Neural cell (in vitro differentiated cells): Measurements from ENCODE around the gene RGS3. TPM values are rescaled to one million over a fixed set of nuclear protein-coding genes. Genes with fewer than 3 reads are reported as not detected.

Experiments used
- H2AFZ ChIP-seq: fragments of 200-600, 300-800 bp; sonication (generic), shearing (Covaris generic); 2 replicates; pipeline ENCODE4 v1.6.0; 2014; ENCODE audit warnings: low read depth, mild to moderate bottlenecking, antibody characterized with exemption, low read length, moderate library complexity
- H3F3A ChIP-seq: fragments of 200-600 bp; shearing (Covaris generic); 2 replicates; pipeline ENCODE4 v1.6.1; 2016; ENCODE audit warnings: mild to moderate bottlenecking, moderate library complexity, mixed read lengths, antibody characterized with exemption, low read length; ENCODE audit not compliant: insufficient read depth, poor library complexity, severe bottlenecking
- H3K27ac ChIP-seq: fragments of 200-600, 300-800 bp; sonication (generic), shearing (Covaris generic); 2 replicates; pipeline ENCODE4 v1.5.1; 2014; ENCODE audit warnings: mild to moderate bottlenecking, low read length, moderate library complexity
- H3K27me3 ChIP-seq: fragments of 300-800, 200-600 bp; sonication (generic), shearing (Covaris generic); 2 replicates; pipeline ENCODE4 v1.6.0; 2014; ENCODE audit warnings: mild to moderate bottlenecking, low read depth, low read length, moderate library complexity; ENCODE audit not compliant: insufficient read depth
- H3K36me3 ChIP-seq: fragments of 300-800, 200-600 bp; sonication (generic), shearing (Covaris generic); 2 replicates; pipeline ENCODE4 v1.5.1; 2014; ENCODE audit warnings: mild to moderate bottlenecking, antibody characterized with exemption, low read length, moderate library complexity; ENCODE audit not compliant: insufficient read depth
- H3K4me2 ChIP-seq: fragments of 300-800, 200-600 bp; sonication (generic), shearing (Covaris generic); 2 replicates; pipeline ENCODE4 v1.6.0; 2014; ENCODE audit warnings: mild to moderate bottlenecking, low read length
- H3K4me3 ChIP-seq: fragments of 300-800, 200-600 bp; sonication (generic), shearing (Covaris generic); 2 replicates; pipeline ENCODE4 v1.5.1; 2014; ENCODE audit warnings: mild to moderate bottlenecking, low read length, moderate library complexity
- H3K79me2 ChIP-seq: fragments of 200-600 bp; shearing (Covaris generic); replicated peaks from 2 replicates; pipeline ENCODE4 v1.6.0; 2014; ENCODE audit warnings: mild to moderate bottlenecking, low read length, moderate library complexity; ENCODE audit not compliant: insufficient read depth
- H3K9ac ChIP-seq: fragments of 300-800, 200-600 bp; sonication (generic), shearing (Covaris generic); 2 replicates; pipeline ENCODE4 v1.6.1; 2016; ENCODE audit warnings: mild to moderate bottlenecking, low read length, mixed read lengths
- H3K9me2 ChIP-seq: fragments of 200-600 bp; shearing (Covaris generic); 2 replicates; pipeline ENCODE4 v1.6.1; 2016; ENCODE audit warnings: mild to moderate bottlenecking, low read length, mixed read lengths; ENCODE audit not compliant: insufficient read depth
- H3K9me3 ChIP-seq: fragments of 200-600, 300-800 bp; sonication (generic), shearing (Covaris generic); 2 replicates; pipeline ENCODE4 v1.6.1; 2016; ENCODE audit warnings: mild to moderate bottlenecking, mixed run types, low read length, moderate library complexity, mixed read lengths
- H4K20me1 ChIP-seq: fragments of 200-600 bp; shearing (Covaris generic); 2 replicates; pipeline ENCODE4 v1.6.1; 2016; ENCODE audit warnings: mild to moderate bottlenecking, mixed run types; ENCODE audit not compliant: insufficient read depth
- CTCF ChIP-seq: fragments of 450-650 bp; IDR thresholded peaks from 2 replicates; pipeline ENCODE4 v1.5.1; 2014; ENCODE audit warnings: antibody characterized with exemption, mild to moderate bottlenecking, moderate library complexity; ENCODE audit not compliant: poor library complexity, severe bottlenecking
- EP300 ChIP-seq: fragments of 450-650 bp; conservative IDR thresholded peaks from 2 replicates; pipeline ENCODE4 v1.6.1; 2014; ENCODE audit warnings: antibody characterized with exemption, mild to moderate bottlenecking, moderate library complexity; ENCODE audit not compliant: poor library complexity, severe bottlenecking
- EZH2 ChIP-seq: fragments of 200-600, 300-800 bp; shearing (Covaris generic), sonication (generic); IDR thresholded peaks from 2 replicates; pipeline ENCODE4 v1.6.1; 2014; ENCODE audit warnings: antibody characterized with exemption, low read length, borderline replicate concordance, mild to moderate bottlenecking; ENCODE audit not compliant: insufficient read depth, poor library complexity, severe bottlenecking
- MXI1 ChIP-seq: fragments of 450-650 bp; conservative IDR thresholded peaks from 2 replicates; pipeline ENCODE4 v1.6.1; 2014; ENCODE audit warnings: antibody characterized with exemption, mild to moderate bottlenecking; ENCODE audit not compliant: poor library complexity, severe bottlenecking
- POLR2AphosphoS5 ChIP-seq: IDR thresholded peaks from 2 replicates; pipeline ENCODE4 v1.6.1; 2012
- RAD21 ChIP-seq: fragments of 450-650 bp; conservative IDR thresholded peaks from 2 replicates; pipeline ENCODE4 v1.6.1; 2014; ENCODE audit warnings: antibody characterized with exemption, mild to moderate bottlenecking, moderate library complexity
- REST ChIP-seq: IDR thresholded peaks from 2 replicates; pipeline ENCODE4 v1.6.1; 2012; ENCODE audit warnings: borderline replicate concordance
- SMC3 ChIP-seq: fragments of 450-650 bp; conservative IDR thresholded peaks from 2 replicates; pipeline ENCODE4 v1.6.1; 2014; ENCODE audit warnings: antibody characterized with exemption, mild to moderate bottlenecking, moderate library complexity; ENCODE audit not compliant: poor library complexity
- TAF1 ChIP-seq: IDR thresholded peaks from 2 replicates; pipeline ENCODE4 v1.6.1; 2012; ENCODE audit warnings: low read depth
- polyA plus RNA-seq: library from polyadenylated mRNA; depleted of rRNA; stranded (reverse); fragments of >200 nt; gene quantifications from 2 replicates; pipeline ENCODE4 v1.2.3, GENCODE V29; 2014

Gene RGS3
- polyA plus RNA-seq, 1 donor from 2014 or later, result 25.3 TPM

GRCh38 chr9:113566016-113566711, 102.6 kb downstream of the RGS3 start:
- Histone ChIP-seq H3K9me3 (no peaks in the 10 kb centered on the region), H2AFZ (no peak overlapping the region), H3K9me2 (no peaks in the 10 kb centered on the region), H3K9ac (peak overlapping the region; percentile 72), H3K36me3 (no peaks in the 10 kb centered on the region), H3K27ac (peak overlapping the region; percentile 41), H3K27me3 (no peaks in the 10 kb centered on the region), H3K4me3 (peak overlapping the region; percentile 65), H3K79me2 (peaks cover 6% of the 10 kb centered on the region), H4K20me1 (no peaks in the 10 kb centered on the region), H3F3A (no peaks in the 10 kb centered on the region), H3K4me2 (peak overlapping the region; percentile 46)
- TF ChIP-seq MXI1, result no peak
- TF ChIP-seq SMC3, result no peak
- no peak for TF ChIP-seq EZH2
- no peak for TF ChIP-seq POLR2AphosphoS5
- no peak for TF ChIP-seq EP300
- TF ChIP-seq CTCF, result no peak

GRCh38 chr9:113566712-113567071, 103.2 kb downstream of the RGS3 start:
- no peaks in the 10 kb centered on the region for H3K9me3 ChIP-seq
- H3K9me2 ChIP-seq, result no peaks in the 10 kb centered on the region
- H3K4me3 ChIP-seq, result peak overlapping the region; percentile 65
- H3K9ac ChIP-seq, result peak overlapping the region; percentile 72
- no peaks in the 10 kb centered on the region for H4K20me1 ChIP-seq
- H3F3A ChIP-seq, result no peaks in the 10 kb centered on the region
- peaks cover 6% of the 10 kb centered on the region for H3K79me2 ChIP-seq
- H3K36me3 ChIP-seq, result no peaks in the 10 kb centered on the region
- H3K27me3 ChIP-seq, result no peaks in the 10 kb centered on the region
- TF ChIP-seq TAF1, result no peak
- no peak for TF ChIP-seq MXI1
- TF ChIP-seq RAD21, result no peak
- no peak for TF ChIP-seq EZH2
- TF ChIP-seq SMC3, result no peak
- no peak for TF ChIP-seq CTCF
- no peak for TF ChIP-seq EP300
- TF ChIP-seq REST, result no peak
- TF ChIP-seq POLR2AphosphoS5, result no peak
- no peak overlapping the region for H3K27ac ChIP-seq
- H2AFZ ChIP-seq, result no peak overlapping the region
- H3K4me2 ChIP-seq, result peak overlapping the region; percentile 46
